ENCODE results near the gene MAP3K7. TPM values are rescaled to one million over a fixed set of nuclear protein-coding genes. Genes with fewer than 3 reads are reported as not detected.
"Not testable (repeated sequence)": the region's sequence is repeated elsewhere in the genome, so short reads cannot be mapped to it uniquely, and the experiment has no call there.

The MAP3K7 gene
- total and polyA plus RNA-seq, 2 donors from 2014 or later, result 14.8 to 25.7 TPM

DNA sequence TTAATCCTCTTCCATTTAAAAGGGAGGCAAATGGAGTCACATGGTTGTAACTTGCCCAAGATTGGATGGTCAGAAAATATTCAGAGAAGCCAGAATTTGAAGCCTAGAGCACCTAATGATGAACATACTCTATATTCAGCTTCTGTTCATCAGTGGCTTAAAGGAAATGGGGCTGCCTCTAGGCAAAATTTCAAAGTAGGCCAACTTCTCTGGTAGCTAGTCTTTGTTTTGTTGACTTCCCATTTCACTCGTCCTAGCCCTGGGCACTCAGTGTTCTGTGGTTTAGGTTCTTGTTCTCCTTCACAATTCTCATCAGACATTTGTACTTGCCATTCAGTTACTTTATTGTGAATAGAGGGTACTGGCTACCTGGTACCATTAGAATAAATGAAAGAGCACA lies 13.2 kb downstream of the MAP3K7 start:
- H3K9ac ChIP-seq (ENCODE audit: low read length in 3 of 3), result no peak overlapping the region

DNA sequence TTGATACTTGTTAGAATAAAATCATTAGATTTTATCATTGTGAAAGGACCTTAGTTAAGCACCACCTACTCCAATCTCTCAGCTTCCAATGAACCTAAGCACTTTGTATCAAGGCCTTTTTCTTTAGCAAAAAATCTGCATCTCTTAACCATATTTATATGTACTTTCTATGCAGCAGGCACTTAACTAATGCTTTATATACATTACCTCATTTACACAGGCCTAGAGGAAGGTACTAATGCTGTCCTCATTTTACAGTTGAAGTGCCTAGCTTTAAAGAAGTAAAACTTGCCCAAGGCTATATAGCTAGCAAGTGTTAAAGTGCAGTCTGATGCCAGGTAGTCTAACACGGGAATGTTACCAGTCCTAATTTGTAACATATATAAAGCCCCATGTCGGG lies 14.0 kb downstream of the MAP3K7 start:
- no peaks in the 10 kb centered on the region for H3K4me1 ChIP-seq (ENCODE audit: control insufficient read depth in 2 of 3, insufficient read depth in 2 of 3, low read depth in 1 of 3, low read length in 3 of 3)
- H3K27ac ChIP-seq (ENCODE audit: low read depth in 2 of 2, low read length in 2 of 2), result no peak overlapping the region
- FAIRE-seq, result no peak
- intact Hi-C loops (cut with DNase I), result no loop called here
- no peaks in the 10 kb centered on the region for H3K36me3 ChIP-seq (ENCODE audit: control insufficient read depth in 2 of 3, insufficient read depth in 3 of 3, low read length in 3 of 3)
- TF ChIP-seq, protein P1, sequence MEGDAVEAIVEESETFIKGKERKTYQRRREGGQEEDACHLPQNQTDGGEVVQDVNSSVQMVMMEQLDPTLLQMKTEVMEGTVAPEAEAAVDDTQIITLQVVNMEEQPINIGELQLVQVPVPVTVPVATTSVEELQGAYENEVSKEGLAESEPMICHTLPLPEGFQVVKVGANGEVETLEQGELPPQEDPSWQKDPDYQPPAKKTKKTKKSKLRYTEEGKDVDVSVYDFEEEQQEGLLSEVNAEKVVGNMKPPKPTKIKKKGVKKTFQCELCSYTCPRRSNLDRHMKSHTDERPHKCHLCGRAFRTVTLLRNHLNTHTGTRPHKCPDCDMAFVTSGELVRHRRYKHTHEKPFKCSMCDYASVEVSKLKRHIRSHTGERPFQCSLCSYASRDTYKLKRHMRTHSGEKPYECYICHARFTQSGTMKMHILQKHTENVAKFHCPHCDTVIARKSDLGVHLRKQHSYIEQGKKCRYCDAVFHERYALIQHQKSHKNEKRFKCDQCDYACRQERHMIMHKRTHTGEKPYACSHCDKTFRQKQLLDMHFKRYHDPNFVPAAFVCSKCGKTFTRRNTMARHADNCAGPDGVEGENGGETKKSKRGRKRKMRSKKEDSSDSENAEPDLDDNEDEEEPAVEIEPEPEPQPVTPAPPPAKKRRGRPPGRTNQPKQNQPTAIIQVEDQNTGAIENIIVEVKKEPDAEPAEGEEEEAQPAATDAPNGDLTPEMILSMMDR (IDR thresholded peaks at IDR 0.05; ENCODE audit: borderline replicate concordance, extremely low read depth, insufficient read depth), result no peak
- H3K4me3 ChIP-seq (ENCODE audit: low read length in 3 of 3), result no peak overlapping the region
- no peaks in the 10 kb centered on the region for H3K27me3 ChIP-seq (ENCODE audit: control insufficient read depth, insufficient read depth, low read length)
- DNase-seq, result no peak
- H3K9ac ChIP-seq (ENCODE audit: low read length in 3 of 3), result no peak overlapping the region
- no peaks in the 10 kb centered on the region for H3K9me3 ChIP-seq (ENCODE audit: control insufficient read depth in 2 of 3, insufficient read depth in 1 of 3, low read length in 3 of 3)

More for the DNA sequence above, 13.2 kb downstream of the MAP3K7 start:
- DNase-seq, result no peak
- Histone ChIP-seq H3K36me3 (ENCODE audit: control insufficient read depth in 2 of 3, insufficient read depth in 3 of 3, low read length in 3 of 3) (no peaks in the 10 kb centered on the region), H3K4me3 (ENCODE audit: low read length in 3 of 3) (no peak overlapping the region), H3K4me1 (ENCODE audit: control insufficient read depth in 2 of 3, insufficient read depth in 2 of 3, low read depth in 1 of 3, low read length in 3 of 3) (no peaks in the 10 kb centered on the region), H3K27me3 (ENCODE audit: control insufficient read depth, insufficient read depth, low read length) (no peaks in the 10 kb centered on the region), H3K27ac (ENCODE audit: low read depth in 2 of 2, low read length in 2 of 2) (no peak overlapping the region), H3K9me3 (ENCODE audit: control insufficient read depth in 2 of 3, insufficient read depth in 1 of 3, low read length in 3 of 3) (no peaks in the 10 kb centered on the region)
- intact Hi-C loops (cut with DNase I), result no loop called here
- no peak for FAIRE-seq
- TF ChIP-seq, protein P1 (IDR thresholded peaks at IDR 0.05; ENCODE audit: borderline replicate concordance, extremely low read depth, insufficient read depth), result no peak

DNA sequence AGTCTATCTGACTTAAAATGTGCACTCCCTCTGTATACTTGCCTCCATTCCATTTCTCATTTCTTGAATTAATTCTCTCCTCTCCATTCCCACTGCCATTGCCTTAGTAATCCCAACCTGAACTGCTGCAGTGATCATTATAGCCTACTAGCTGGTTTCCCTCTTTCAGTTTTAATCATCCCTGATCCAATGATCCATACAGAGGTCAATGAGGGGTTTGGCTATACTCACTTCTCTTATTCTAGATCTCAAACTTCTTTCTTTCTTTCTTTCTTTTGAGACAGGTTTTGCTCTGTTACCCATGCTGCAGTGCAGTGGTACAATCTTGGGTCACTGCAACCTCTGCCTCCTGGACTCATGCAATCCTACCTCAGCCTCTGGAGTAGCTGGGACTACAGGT lies 17.6 kb downstream of the MAP3K7 start:
- H3K4me1 ChIP-seq (ENCODE audit: control insufficient read depth in 2 of 3, insufficient read depth in 2 of 3, low read depth in 1 of 3, low read length in 3 of 3), result no peaks in the 10 kb centered on the region
- no peak overlapping the region for H3K9ac ChIP-seq (ENCODE audit: low read length in 3 of 3)
- FAIRE-seq (no peak), DNase-seq (no peak)
- H3K27me3 ChIP-seq (ENCODE audit: control insufficient read depth, insufficient read depth, low read length), result no peaks in the 10 kb centered on the region
- TF ChIP-seq, protein P1 (IDR thresholded peaks at IDR 0.05; ENCODE audit: borderline replicate concordance, extremely low read depth, insufficient read depth), result no peak
- H3K4me3 ChIP-seq (ENCODE audit: low read length in 3 of 3), result no peak overlapping the region
- intact Hi-C loops (cut with DNase I), result no loop called here
- H3K36me3 ChIP-seq (ENCODE audit: control insufficient read depth in 2 of 3, insufficient read depth in 3 of 3, low read length in 3 of 3), result no peaks in the 10 kb centered on the region
- H3K9me3 ChIP-seq (ENCODE audit: control insufficient read depth in 2 of 3, insufficient read depth in 1 of 3, low read length in 3 of 3), result no peaks in the 10 kb centered on the region
- no peak overlapping the region for H3K27ac ChIP-seq (ENCODE audit: low read depth in 2 of 2, low read length in 2 of 2)

DNA sequence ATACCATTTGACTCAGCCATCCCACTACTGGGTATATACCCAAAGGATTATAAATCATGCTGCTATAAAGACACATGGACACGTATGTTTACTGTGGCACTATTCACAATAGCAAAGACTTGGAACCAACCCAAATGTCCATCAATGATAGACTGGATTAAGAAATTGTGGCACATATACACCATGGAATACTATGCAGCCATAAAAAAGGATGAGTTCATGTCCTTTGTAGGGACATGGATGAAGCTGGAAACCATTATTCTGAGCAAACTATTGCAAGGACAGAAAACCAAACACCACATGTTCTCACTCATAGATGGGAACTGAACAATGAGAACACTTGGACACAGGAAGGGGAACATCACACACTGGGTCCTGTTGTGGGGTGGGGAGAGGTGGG lies 19.2 kb downstream of the MAP3K7 start:
- FAIRE-seq; H3K9ac ChIP-seq (ENCODE audit: low read length in 3 of 3); H3K27me3 ChIP-seq (ENCODE audit: control insufficient read depth, insufficient read depth, low read length); H3K9me3 ChIP-seq (ENCODE audit: control insufficient read depth in 2 of 3, insufficient read depth in 1 of 3, low read length in 3 of 3); H3K36me3 ChIP-seq (ENCODE audit: control insufficient read depth in 2 of 3, insufficient read depth in 3 of 3, low read length in 3 of 3); intact Hi-C loops (cut with DNase I); DNase-seq; H3K4me1 ChIP-seq (ENCODE audit: control insufficient read depth in 2 of 3, insufficient read depth in 2 of 3, low read depth in 1 of 3, low read length in 3 of 3); H3K27ac ChIP-seq (ENCODE audit: low read depth in 2 of 2, low read length in 2 of 2); H3K4me3 ChIP-seq (ENCODE audit: low read length in 3 of 3): not testable (repeated sequence)

DNA sequence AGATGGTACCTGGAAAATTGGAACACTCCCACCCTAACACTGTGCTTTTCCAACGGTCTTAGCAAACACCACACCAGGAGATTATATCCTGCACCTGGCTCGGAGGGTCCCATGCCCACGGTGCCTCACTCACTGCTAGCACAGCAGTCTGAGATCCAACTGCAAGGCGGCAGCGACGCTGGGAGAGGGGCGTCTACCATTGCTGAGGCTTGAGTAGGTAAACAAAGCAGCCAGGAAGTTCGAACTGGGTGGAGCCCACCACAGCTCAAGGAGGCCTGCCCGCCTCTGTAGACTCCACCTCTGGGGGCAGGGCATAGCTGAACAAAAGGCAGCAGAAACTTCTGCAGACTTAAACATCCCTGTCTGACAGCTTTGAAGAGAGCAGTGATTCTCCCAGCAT lies 24.5 kb downstream of the MAP3K7 start:
- H3K9me3 ChIP-seq (ENCODE audit: control insufficient read depth in 2 of 3, insufficient read depth in 1 of 3, low read length in 3 of 3); H3K4me1 ChIP-seq (ENCODE audit: control insufficient read depth in 2 of 3, insufficient read depth in 2 of 3, low read depth in 1 of 3, low read length in 3 of 3); FAIRE-seq; H3K27me3 ChIP-seq (ENCODE audit: control insufficient read depth, insufficient read depth, low read length); H3K4me3 ChIP-seq (ENCODE audit: low read length in 3 of 3); H3K9ac ChIP-seq (ENCODE audit: low read length in 3 of 3); intact Hi-C loops (cut with DNase I); H3K27ac ChIP-seq (ENCODE audit: low read depth in 2 of 2, low read length in 2 of 2): not testable (repeated sequence)
- DNase-seq, result peak in 1 of 5 donors; percentile 45
- H3K36me3 ChIP-seq (ENCODE audit: control insufficient read depth in 2 of 3, insufficient read depth in 3 of 3, low read length in 3 of 3), result peaks cover 0 to 19% (median 12%) of the 10 kb centered on the region in 3 donors

All from kidney (tissue), 14 donors.